Amniotic stem cell (primary cell): ENCODE data around the gene CRYBG3.

Source experiments
- DNase-seq: peaks from one replicate; lab custom pipeline; 2025; lab: John Stamatoyannopoulos, UW

The CRYBG3 gene

GRCh38 chr3:97838393-97838792, 16.6 kb downstream of the CRYBG3 start:
- DNase-seq, result no peak

DNA sequence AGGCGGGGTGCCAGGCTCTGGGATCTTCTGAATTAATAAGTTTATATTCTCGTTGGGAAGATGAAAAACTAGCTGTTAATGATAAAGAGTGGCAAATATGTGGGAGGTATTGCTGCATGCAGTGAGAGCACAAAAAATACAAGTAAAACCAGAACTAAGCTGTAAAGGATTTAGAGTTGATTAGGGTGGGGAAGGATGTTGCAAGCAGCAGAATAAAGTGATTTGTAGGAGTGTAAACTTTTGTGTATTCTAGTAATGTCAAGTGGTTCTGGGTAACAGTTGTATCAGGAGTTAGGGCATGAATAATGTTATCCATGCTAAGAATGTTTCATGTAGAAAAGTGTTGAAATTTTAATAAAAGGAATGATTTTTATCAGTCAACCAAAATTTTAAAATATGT, 18.1 kb downstream of the CRYBG3 start:
- DNase-seq, result no peak

DNA sequence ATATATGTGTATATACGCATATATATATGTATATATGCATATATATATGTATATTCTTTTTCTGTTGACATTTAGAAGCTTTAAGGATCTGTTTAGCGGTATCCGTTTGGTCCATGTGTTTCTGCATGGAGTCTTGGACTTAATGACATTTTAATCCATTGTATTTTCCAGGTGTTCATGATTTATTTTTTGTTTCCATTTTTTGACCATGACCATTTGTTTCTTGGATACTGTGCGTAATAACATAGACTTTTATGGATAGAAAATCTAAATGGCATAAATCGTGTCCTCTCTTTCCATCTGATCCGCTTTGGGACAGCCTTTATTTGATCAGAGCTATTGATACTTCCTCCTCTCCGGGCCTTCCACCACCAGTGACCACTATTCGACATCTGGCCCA, 19.5 kb downstream of the CRYBG3 start:
- DNase-seq, result no peak

DNA sequence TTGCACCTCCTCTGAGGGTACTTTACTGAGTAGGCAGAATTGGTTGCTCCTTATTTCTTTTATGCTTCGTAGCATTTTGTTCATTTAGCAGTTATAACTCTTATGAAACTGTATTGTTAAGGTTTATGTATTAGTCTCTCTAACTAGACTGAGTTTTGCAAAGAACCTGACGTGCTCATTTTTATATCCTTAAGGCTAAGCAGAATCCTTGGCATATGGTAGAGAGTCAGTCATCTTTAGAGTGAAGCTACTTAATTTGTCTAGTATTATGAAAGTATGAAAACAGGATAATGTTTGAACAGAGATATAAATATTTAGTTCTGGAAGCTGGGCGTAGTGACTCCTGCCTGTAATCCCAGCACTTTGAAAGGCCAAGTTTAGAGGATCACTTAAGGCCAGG, 20.1 kb downstream of the CRYBG3 start:
- DNase-seq, result no peak

- DNase-seq, result no peak
Measured at GRCh38 chr3:97848779-97849178, 27.0 kb downstream of the CRYBG3 start.

DNA sequence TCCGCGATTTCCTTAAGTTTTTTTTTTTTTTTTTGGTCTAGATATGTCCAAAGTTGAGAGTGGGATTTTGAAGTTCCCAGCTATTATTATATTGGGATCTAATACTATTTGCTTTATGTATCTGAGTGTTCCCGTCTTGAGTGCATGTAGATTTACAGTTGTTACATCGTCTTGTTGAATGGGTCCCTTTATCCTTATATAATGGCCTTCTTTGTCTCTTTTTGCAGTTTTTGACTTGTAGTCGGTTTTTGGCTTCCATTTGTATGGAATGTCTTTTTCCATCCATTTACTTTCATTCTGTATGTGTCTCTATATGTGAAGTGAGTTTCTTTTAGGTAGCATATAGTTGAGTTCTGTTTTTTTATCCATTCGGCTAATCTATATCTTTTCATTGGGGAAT, 35.6 kb downstream of the CRYBG3 start:
- DNase-seq, result no peak

DNA sequence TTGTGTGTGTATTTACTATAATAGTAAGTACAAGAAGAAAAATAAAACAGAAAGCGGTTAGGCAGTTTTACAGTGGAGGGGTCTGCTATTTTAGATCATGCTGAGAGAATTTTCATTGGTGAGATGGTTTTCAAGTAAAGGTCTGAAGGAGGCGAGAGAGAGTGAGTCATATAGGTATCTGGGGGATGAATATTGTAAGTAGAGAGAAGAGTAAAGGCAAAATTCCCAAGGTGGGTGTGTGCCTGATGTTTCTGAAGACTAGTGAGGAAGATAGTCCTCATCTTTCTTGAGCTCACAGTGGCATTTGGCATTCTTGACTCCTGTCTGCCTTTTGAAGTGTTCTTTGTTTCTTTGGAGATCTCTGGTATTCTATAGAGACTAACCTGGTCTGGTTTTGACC, 38.6 kb downstream of the CRYBG3 start:
- DNase-seq, result no peak

DNA sequence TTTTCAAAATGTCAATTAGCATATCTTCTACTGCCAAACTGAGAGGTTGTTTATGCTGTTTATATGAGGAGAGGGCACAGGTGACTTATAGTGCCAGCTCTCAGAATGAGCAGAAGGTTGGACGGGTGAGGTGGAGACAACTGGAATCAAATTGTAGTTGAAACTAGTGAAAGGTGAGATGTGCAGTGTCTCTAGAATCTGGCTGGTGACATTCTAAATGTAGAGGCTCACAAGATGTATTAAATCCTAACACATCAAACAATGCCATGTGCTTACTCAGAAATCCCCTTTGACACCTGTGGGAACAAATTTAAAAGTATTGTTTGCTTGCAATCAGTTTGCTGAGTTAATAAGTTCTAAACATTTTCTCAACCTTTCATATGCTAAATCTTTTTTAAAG, 40.8 kb downstream of the CRYBG3 start:
- DNase-seq, result no peak

DNA sequence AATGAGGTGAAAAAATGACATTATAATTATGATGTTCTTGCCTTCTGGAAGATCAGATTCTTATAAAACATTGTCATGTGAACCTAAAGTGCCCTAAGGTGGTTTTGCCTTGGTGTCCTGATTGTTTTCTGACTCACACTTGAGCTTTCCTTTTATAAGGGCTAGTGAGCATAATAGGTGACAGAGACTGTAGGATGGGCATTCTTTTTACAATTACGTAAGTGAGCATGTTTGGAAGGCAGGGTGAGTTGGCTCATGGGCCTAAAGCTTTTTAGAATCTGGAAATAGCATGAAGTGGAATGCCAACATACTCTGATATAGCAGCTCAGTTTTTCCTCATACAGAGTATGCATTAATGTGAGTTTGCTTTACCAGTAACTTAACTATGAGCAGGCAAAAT, 41.2 kb downstream of the CRYBG3 start:
- no peak for DNase-seq

GRCh38 chr3:97863775-97864174, 42.0 kb downstream of the CRYBG3 start:
- DNase-seq, result no peak

DNA sequence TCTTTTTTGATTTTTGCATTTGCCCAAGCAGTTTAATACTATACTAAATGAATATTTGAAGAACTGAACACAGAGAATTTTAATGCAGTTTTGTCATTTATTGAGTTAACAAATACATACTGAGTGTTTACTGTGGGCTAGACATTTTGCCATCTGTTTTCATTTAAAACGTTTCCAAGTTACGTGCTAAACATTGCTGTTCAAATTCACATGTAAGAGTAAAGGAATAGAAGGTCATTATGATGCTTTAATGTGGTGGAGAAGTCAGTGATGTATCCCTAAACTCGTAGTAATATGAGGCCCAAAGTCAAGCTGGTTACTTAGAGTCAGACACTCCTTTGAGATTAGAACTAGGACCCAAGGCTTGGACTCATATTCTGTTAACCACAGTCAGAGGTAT, 49.4 kb downstream of the CRYBG3 start:
- DNase-seq, result no peak

GRCh38 chr3:97871801-97872524, 50.2 kb downstream of the CRYBG3 start:
- DNase-seq, result peak; percentile 89

DNA sequence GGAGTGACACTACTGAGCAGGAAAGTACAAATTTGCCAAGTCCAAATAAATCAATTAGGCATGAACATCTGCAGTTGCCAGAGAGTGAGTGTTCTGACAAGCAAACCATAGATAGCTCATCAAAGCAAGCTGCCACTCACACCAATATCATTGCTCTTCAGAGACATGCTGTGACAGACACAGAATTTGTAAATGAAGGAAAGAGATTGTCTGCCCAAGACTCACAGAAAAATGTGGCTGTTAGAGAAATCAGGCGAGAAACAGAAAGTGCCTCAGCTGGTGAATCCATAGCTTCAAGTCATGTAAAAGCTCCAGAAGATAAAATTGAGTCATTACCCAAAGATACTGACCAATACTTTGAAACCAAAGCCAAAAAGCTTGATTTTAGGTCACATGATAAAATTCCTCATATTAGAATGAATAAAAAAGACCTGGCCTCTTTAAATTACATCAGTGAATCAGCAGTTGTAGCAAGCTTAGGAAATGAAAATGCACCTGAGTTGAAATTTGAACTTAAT, 50.8 kb downstream of the CRYBG3 start:
- DNase-seq, result no peak

DNA sequence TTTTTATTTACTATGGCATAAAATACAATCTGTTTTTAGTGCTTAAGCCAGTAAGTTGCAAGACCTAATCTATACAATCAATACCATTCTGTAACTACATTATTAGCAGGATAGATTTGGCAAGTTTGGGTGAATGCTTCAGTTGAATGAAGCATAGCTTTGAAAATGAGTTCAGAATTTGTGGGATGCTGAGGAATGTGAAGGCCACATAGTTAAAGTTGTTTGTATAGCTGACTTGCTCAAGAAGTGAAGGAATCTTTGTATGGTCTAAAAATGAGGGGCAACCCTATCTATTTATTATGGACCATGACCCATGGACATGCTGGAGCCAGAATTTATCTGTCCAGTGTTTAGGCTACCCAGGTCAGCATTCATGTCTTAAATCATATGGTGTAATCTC, 58.5 kb downstream of the CRYBG3 start:
- DNase-seq, result no peak

DNA sequence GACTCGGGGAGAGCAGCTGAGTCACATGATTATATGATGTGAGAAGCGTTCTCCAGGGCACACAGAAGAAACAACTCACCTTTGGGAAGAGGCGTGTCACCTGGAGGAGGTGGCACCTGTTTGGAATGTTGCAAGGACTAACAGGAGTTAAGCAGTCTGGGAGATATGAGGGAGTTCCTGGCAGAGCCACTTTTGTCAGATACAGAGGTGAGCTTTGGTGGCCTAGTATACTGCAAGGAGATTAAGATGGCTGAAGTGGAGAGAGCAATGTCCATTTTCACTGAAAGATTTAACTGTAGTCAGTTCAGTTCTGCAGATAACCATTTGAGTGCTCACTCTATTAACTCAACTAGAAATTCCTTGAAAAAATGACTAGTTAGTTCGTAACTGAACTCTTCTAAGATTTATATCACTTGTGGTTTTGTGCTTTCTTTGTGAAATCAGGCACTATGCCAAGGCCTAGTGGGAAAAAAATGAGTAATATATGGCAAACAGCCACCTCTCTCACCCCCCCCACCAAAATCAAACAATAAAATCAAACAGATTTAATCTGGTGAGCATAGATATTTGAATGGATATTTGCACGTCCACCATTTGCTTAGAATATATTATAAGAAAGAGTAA, 61.3 kb downstream of the CRYBG3 start:
- no peak for DNase-seq

DNA sequence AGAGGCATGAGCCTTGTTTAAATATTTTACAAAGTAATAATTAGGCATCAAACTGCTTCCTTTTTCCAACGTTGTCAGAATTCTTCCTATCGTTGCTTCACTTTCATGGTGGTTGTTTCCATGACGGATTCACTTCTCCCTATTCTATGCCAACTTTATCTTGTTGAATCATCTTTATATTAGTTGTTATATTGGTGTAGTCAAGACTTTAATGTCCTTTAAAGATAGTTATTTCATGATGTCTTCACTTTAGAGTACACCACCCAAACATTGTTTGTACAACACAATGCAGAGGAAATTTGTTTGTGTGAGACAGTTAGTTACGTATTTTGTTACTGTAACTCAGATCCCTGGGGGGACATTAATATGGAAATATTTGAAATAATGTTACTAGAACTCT, 61.9 kb downstream of the CRYBG3 start:
- no peak for DNase-seq

DNA sequence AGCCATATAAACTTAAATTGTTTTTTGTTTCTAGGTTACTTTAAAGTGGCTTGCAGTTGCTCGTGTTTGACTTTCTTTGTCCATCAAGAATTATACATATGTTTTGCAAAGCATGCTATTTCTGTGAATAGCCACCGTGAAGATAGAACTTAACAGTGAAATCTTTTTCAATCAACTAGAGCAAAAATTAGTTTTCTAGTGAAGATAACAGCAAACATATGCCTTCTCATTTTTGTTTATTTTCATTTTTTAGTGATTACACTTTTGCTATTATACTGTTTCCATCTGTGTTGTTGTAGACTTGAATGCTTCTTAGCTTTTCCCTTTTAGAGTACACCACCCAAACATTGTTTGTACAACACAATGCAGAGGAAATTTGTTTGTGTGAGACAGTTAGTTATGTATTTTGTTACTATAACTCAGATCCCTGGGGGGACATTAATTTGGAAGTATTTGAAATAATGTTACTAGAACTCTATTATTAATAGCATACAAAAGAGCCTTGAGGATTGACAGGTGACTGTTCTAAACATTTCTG, 62.8 kb downstream of the CRYBG3 start:
- no peak for DNase-seq

DNA sequence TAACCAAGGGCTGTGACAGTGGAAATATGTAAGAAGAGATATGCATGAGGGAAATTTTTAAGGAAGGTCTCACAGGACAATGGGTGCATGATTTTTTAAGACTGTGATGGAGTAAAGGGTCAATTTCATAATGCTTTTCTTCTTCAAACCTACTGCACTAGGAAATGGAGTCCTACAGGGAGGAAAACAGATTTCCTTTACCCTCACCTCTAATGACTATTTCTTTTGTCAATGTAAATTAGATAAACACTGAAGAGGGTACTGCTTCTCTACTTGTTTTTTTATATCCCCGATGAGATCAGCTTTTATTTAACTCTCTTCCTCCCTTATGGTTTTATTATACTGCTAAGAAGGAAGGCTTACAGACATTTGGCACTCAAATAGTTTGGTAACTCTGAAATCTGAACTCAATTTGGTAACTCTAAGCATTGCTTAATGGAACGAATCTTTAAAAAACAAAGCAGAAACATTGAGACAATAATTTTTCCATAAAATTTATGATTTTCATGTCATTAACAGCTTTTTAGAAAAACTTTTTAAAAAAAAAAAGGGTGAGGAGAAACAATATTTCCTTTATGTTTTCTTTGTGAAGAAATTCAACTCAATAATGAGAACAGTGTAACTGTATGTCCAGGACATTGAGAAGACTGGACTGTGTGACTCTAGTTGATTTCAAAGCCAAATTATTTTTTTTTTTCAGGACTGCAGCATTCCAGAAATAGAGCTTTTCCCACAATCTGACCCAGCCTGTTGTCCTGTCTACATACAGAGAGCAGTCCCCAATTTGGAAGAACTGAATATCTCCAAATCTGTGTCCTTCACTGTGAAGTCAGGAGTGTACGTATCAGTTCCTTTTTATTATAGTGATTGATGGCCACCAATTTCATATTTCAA, 64.4 kb downstream of the CRYBG3 start:
- DNase-seq, result no peak

DNA sequence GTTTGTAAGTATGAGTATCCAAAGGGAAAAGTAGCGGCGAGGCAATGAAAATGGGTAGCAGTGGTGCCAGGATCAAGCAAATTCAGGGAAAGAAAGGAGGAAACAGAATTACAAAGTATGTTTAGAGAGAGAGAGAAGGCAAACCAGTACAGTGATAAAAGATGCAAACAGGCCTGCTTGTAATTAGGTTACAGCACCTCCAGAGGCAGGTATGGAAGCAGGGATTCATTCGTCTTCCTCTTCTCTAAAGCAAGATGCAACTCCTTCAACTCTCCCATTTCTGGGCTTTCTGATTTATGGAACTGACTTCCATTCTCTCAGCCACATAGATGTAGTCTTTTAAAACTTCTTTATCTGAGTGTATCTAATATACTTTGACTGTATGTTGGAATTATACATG, 68.0 kb downstream of the CRYBG3 start:
- no peak for DNase-seq

DNA sequence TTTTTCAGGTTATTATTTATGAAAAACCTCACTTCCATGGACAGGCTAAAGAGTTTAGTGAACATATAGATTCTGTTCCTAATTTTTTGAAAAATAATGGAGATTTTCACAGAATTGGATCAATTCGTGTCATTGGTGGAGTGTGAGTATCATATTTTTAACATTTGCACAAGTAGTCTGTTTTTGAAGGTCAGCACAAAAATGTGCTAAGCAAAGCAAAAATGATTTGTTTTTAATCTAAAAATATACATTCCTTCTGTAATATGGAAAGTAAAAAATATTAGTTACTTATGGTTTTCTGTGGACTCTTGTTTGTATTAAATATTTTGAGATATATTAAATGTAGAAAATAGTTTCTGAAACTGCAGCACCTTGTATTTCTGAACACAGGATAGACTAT, 71.0 kb downstream of the CRYBG3 start:
- no peak for DNase-seq

DNA sequence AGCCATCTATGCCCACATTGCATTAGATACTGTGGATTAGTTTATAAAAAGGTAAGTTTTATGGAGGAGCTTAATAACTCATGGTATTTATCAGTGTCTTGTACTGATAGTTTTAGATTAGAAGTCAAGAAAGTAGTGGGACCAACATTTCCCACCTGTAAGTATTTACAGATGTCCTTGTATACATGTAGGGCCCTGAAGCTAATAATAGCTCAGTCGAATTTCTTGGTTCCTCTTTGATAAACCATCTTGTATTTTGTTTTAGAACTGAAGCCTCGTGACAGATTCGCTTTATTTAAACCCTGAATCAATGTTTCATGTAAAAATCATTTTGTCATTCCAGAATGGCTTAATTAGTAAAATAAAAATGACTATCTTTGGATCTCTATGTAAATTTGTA, 73.4 kb downstream of the CRYBG3 start:
- no peak for DNase-seq

DNA sequence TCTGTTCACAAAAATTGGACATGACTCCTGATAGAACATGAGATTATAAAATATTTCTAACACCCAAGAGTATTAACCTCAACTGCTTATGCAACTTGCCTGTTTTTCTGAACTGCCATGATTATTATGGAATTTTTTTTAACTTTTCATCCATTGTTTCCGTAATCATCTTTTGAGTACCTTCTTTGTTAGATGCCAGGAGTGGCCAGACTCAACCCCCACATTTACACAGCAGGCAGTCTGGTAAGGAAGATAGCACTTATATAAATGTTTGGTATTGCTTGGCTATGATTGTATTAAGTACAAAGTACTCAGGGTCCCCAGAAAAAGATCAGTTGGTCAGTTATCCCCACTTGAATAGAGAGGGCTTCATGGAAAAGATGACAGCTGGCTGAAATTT, 74.3 kb downstream of the CRYBG3 start:
- no peak for DNase-seq

- DNase-seq, result no peak
Measured at GRCh38 chr3:97896547-97896946, 74.7 kb downstream of the CRYBG3 start.
